Suppressor macrophage (primary cell): ENCODE measurements around the gene FYN.

ENCODE experiments used
- DNase-seq, 4 experiments: peaks; one replicate each; pipeline ENCODE4 v3.0.0-alpha.2; 2020 to 2022

The FYN gene

GRCh38 chr6:111723412-111723970, 149.8 kb downstream of the FYN start:
- no peak for DNase-seq

GRCh38 chr6:111722179-111722731, 151.0 kb downstream of the FYN start:
- peak in 2 of 4 experiments; percentile 34 to 36 for DNase-seq

- peak; percentile 19 to 55 (median 43) for DNase-seq
Measured at GRCh38 chr6:111721753-111722154, 151.5 kb downstream of the FYN start.

- no peak for DNase-seq
Measured at GRCh38 chr6:111720931-111721496, 152.2 kb downstream of the FYN start.

GRCh38 chr6:111718990-111719389, 154.3 kb downstream of the FYN start:
- DNase-seq: no peak

GRCh38 chr6:111718326-111718725, 154.9 kb downstream of the FYN start:
- no peak for DNase-seq

GRCh38 chr6:111717621-111718020, 155.6 kb downstream of the FYN start:
- DNase-seq: no peak

- DNase-seq: no peak
Measured at GRCh38 chr6:111716325-111716724, 156.9 kb downstream of the FYN start.

GRCh38 chr6:111715321-111715720, 157.9 kb downstream of the FYN start:
- no peak for DNase-seq

GRCh38 chr6:111714416-111715270, 158.6 kb downstream of the FYN start:
- no peak for DNase-seq

- DNase-seq: no peak
Measured at GRCh38 chr6:111713811-111714210, 159.4 kb downstream of the FYN start.

GRCh38 chr6:111713236-111713635, 160.0 kb downstream of the FYN start:
- DNase-seq: no peak

- no peak for DNase-seq
Measured at GRCh38 chr6:111711984-111712752, 161.1 kb downstream of the FYN start.

GRCh38 chr6:111711476-111711875, 161.8 kb downstream of the FYN start:
- DNase-seq: no peak

GRCh38 chr6:111710911-111711310, 162.3 kb downstream of the FYN start:
- DNase-seq: no peak

- DNase-seq: no peak
Measured at GRCh38 chr6:111710439-111710838, 162.8 kb downstream of the FYN start.

GRCh38 chr6:111709615-111710398, 163.4 kb downstream of the FYN start:
- DNase-seq: peak; percentile 65 to 89 (median 76)

GRCh38 chr6:111709201-111709600, 164.1 kb downstream of the FYN start:
- no peak for DNase-seq

GRCh38 chr6:111707773-111708172, 165.5 kb downstream of the FYN start:
- DNase-seq: no peak

- peak in 3 of 4 experiments; percentile 14 to 25 (median 17) for DNase-seq
Measured at GRCh38 chr6:111706841-111707391, 166.3 kb downstream of the FYN start.

- DNase-seq: no peak
Measured at GRCh38 chr6:111703723-111704122, 169.5 kb downstream of the FYN start.

- DNase-seq: no peak
Measured at GRCh38 chr6:111702268-111702667, 171.0 kb downstream of the FYN start.
